Endothelial cell of umbilical vein (primary cell): ENCODE results near the gene HSD17B11.
"Not testable (repeated sequence)": the region's sequence is repeated elsewhere in the genome, so short reads cannot be mapped to it uniquely, and the experiment has no call there.

Source experiments
- CTCF ChIP-seq, 2 donors: IDR thresholded peaks; 1 replicate in 1 of 2; 2 replicates in 1 of 2; pipeline ENCODE4 v1.5.1; 2011; ENCODE audit warnings: low read length in 2 of 2, mild to moderate bottlenecking in 2 of 2, moderate library complexity in 2 of 2, control low read depth in 1 of 2, inconsistent platforms in 1 of 2, low read depth in 1 of 2; ENCODE audit not compliant: insufficient read depth in 1 of 2; ENCODE audit errors: extremely low read depth in 1 of 2
- EZH2 ChIP-seq: IDR thresholded peaks from 2 replicates; pipeline ENCODE4 v1.6.1; 2012; ENCODE audit warnings: borderline replicate concordance, low read depth, mild to moderate bottlenecking, moderate library complexity, low read length, inconsistent platforms; ENCODE audit not compliant: severe bottlenecking
- FOS ChIP-seq: IDR thresholded peaks from 2 replicates; pipeline ENCODE4 v1.6.1; 2011; ENCODE audit warnings: mild to moderate bottlenecking, low read length, moderate library complexity, borderline replicate concordance; ENCODE audit not compliant: insufficient read depth
- JUN ChIP-seq: IDR thresholded peaks from 2 replicates; pipeline ENCODE4 v1.6.1; 2011; ENCODE audit warnings: borderline replicate concordance, low read depth; ENCODE audit not compliant: insufficient read length, insufficient read depth
- MAX ChIP-seq: IDR thresholded peaks from 2 replicates; pipeline ENCODE4 v1.6.1; 2011; ENCODE audit not compliant: insufficient read depth, insufficient read length
- MYC ChIP-seq: IDR thresholded peaks from one replicate; pipeline ENCODE4 v1.6.1; 2011; ENCODE audit warnings: mild to moderate bottlenecking, low read depth, low read length
- POLR2A ChIP-seq: IDR thresholded peaks from 2 replicates; pipeline ENCODE4 v1.6.1; 2012; ENCODE audit warnings: low read depth, mild to moderate bottlenecking, control low read depth, low read length
- POLR2AphosphoS5 ChIP-seq: IDR thresholded peaks from 2 replicates; pipeline ENCODE4 v1.6.1; 2012; ENCODE audit warnings: low read depth, mild to moderate bottlenecking, control low read depth, low read length, moderate library complexity; ENCODE audit not compliant: insufficient read depth

GRCh38 chr4:87341954-87342635, 48.9 kb downstream of the HSD17B11 start:
- not testable (repeated sequence) for TF ChIP-seq CTCF (IDR thresholded peaks at IDR 0.05; ENCODE audit: extremely low read depth in 1 of 2, insufficient read depth in 1 of 2, low read depth in 1 of 2, low read length in 2 of 2); JUN; POLR2A; MYC; POLR2AphosphoS5; EZH2; MAX; FOS
